A673 (cell line): Measurements from ENCODE around the gene PKD2L2.

Source experiments
- CTCF ChIP-seq: fragments of 300-800, 200-600 bp; sonication (generic); conservative IDR thresholded peaks from 2 replicates; pipeline ENCODE4 v1.5.1; 2017; ENCODE audit warnings: low read depth, mild to moderate bottlenecking, antibody characterized with exemption, low read length, moderate library complexity, mixed read lengths
- EZH2 ChIP-seq: fragments of 200-600 bp; sonication (generic); IDR thresholded peaks from 2 replicates; pipeline ENCODE4 v1.6.1; 2017; ENCODE audit warnings: borderline replicate concordance, low read depth, mild to moderate bottlenecking, mixed read lengths, antibody characterized with exemption, low read length; ENCODE audit not compliant: poor library complexity, severe bottlenecking

- no peak for TF ChIP-seq CTCF
- no peak for TF ChIP-seq EZH2
These were observed 100.2 kb downstream of the PKD2L2 start for GRCh38 chr5:137989419-137989818.
